HEK293 (cell line): ENCODE results near the gene PRDM11.

Experiments
- CTCF ChIA-PET: fragments of 350-600 bp; formaldehyde crosslinking; extraction: SDS; loops from one replicate; lab custom pipeline; 2021; ENCODE audit warnings: antibody characterized with exemption; lab: Yijun Ruan, JAX
- POLR2A ChIA-PET: fragments of 300-600 bp; formaldehyde crosslinking; extraction: SDS; loops from one replicate; lab custom pipeline; 2020; ENCODE audit warnings: antibody characterized with exemption, inconsistent platforms; lab: Yijun Ruan, JAX
- H3K27ac ChIP-seq: fragments of 200-500 bp; sonication (Bioruptor generic); 2 replicates; pipeline ENCODE4 v1.5.1; 2014; ENCODE audit warnings: low read depth, low read length, control low read depth, inconsistent platforms; ENCODE audit errors: extremely low read depth
- H3K36me3 ChIP-seq, 2 experiments: fragments of 200-500 bp in 1 of 2; sonication (Bioruptor generic) in 1 of 2; 1 replicate in 1 of 2; 2 replicates in 1 of 2; pipeline ENCODE4 v1.5.1; 2014 to 2017; ENCODE audit warnings: inconsistent platforms in 2 of 2, low read length in 2 of 2; ENCODE audit not compliant: control insufficient read depth in 2 of 2, insufficient read depth in 1 of 2
- H3K4me1 ChIP-seq: fragments of 200-500 bp; sonication (Bioruptor generic); 2 replicates; pipeline ENCODE4 v1.5.1; 2014; ENCODE audit warnings: mild to moderate bottlenecking, low read length, inconsistent platforms; ENCODE audit not compliant: control insufficient read depth, insufficient read depth
- H3K4me3 ChIP-seq: 2 replicates; pipeline ENCODE4 v1.5.1; 2011; ENCODE audit warnings: low read depth, mild to moderate bottlenecking, control low read depth, low read length, moderate library complexity
- H3K9me3 ChIP-seq: fragments of 200-500 bp; sonication (Bioruptor generic); 2 replicates; pipeline ENCODE4 v1.5.1; 2014; ENCODE audit warnings: low read depth, low read length, inconsistent platforms; ENCODE audit not compliant: control insufficient read depth, insufficient read depth
- BCL11A ChIP-seq: fragments of 450-650 bp; formaldehyde crosslinking; IDR thresholded peaks from 2 replicates; pipeline ENCODE4 v1.5.1; 2016; ENCODE audit warnings: low read depth, missing biosample characterization, missing genetic modification characterization
- CTCF ChIP-seq: fragments of 450-650 bp; formaldehyde crosslinking; IDR thresholded peaks from 2 replicates; pipeline ENCODE4 v1.5.1; 2016; ENCODE audit warnings: missing biosample characterization, missing genetic modification characterization
- GLIS1 ChIP-seq: fragments of 450-650 bp; formaldehyde crosslinking; IDR thresholded peaks from 2 replicates; pipeline ENCODE4 v1.5.1; 2016; ENCODE audit warnings: missing biosample characterization, missing genetic modification characterization
- HOXD13 ChIP-seq: sonication (generic); formaldehyde crosslinking; IDR thresholded peaks from 2 replicates; pipeline ENCODE4 v1.8.0; 2022; ENCODE audit warnings: missing genetic modification reagents, borderline replicate concordance
- KLF16 ChIP-seq: fragments of 450-650 bp; formaldehyde crosslinking; IDR thresholded peaks from 2 replicates; pipeline ENCODE4 v1.5.1; 2017; ENCODE audit warnings: missing biosample characterization, missing genetic modification characterization
- PATZ1 ChIP-seq: fragments of 450-650 bp; formaldehyde crosslinking; IDR thresholded peaks from 2 replicates; pipeline ENCODE4 v1.5.1; 2016; ENCODE audit warnings: missing biosample characterization, missing genetic modification characterization
- SCRT2 ChIP-seq: fragments of 450-650 bp; formaldehyde crosslinking; IDR thresholded peaks from 2 replicates; pipeline ENCODE4 v1.5.1; 2016; ENCODE audit warnings: missing biosample characterization, missing genetic modification characterization
- WT1 ChIP-seq: fragments of 450-650 bp; formaldehyde crosslinking; IDR thresholded peaks from 2 replicates; pipeline ENCODE4 v1.5.1; 2016; ENCODE audit warnings: missing biosample characterization, missing genetic modification characterization
- YY1 ChIP-seq: fragments of 450-650 bp; formaldehyde crosslinking; IDR thresholded peaks from 2 replicates; pipeline ENCODE4 v1.5.1; 2018; ENCODE audit warnings: missing biosample characterization, missing genetic modification characterization
- ZEB2 ChIP-seq: fragments of 450-650 bp; formaldehyde crosslinking; IDR thresholded peaks from 2 replicates; pipeline ENCODE4 v1.5.1; 2016; ENCODE audit warnings: missing biosample characterization, missing genetic modification characterization
- ZFHX2 ChIP-seq: fragments of 450-650 bp; formaldehyde crosslinking; conservative IDR thresholded peaks from 2 replicates; pipeline ENCODE4 v1.5.1; 2016; ENCODE audit warnings: missing biosample characterization, missing genetic modification characterization
- ZFP3 ChIP-seq: fragments of 450-650 bp; formaldehyde crosslinking; IDR thresholded peaks from 2 replicates; pipeline ENCODE4 v1.5.1; 2016; ENCODE audit warnings: low read depth, missing biosample characterization, missing genetic modification characterization
- ZNF223 ChIP-seq: fragments of 450-650 bp; formaldehyde crosslinking; IDR thresholded peaks from 2 replicates; pipeline ENCODE4 v1.5.1; 2016; ENCODE audit warnings: missing biosample characterization, missing genetic modification characterization
- ZNF366 ChIP-seq: fragments of 450-650 bp; formaldehyde crosslinking; conservative IDR thresholded peaks from 2 replicates; pipeline ENCODE4 v1.5.1; 2016; ENCODE audit warnings: missing biosample characterization, missing genetic modification characterization
- ZNF37A ChIP-seq: fragments of 450-650 bp; IDR thresholded peaks from 2 replicates; pipeline ENCODE4 v1.5.1; 2018; ENCODE audit warnings: missing biosample characterization, missing genetic modification characterization
- ZNF404 ChIP-seq: fragments of 450-650 bp; formaldehyde crosslinking; IDR thresholded peaks from 2 replicates; pipeline ENCODE4 v1.5.1; 2017; ENCODE audit warnings: missing biosample characterization, missing genetic modification characterization
- ZNF449 ChIP-seq: fragments of 450-650 bp; formaldehyde crosslinking; IDR thresholded peaks from 2 replicates; pipeline ENCODE4 v1.5.1; 2017; ENCODE audit warnings: missing biosample characterization, mild to moderate bottlenecking, missing genetic modification characterization, moderate library complexity
- ZNF513 ChIP-seq: fragments of 450-650 bp; IDR thresholded peaks from 2 replicates; pipeline ENCODE4 v1.5.1; 2018; ENCODE audit warnings: missing biosample characterization, missing genetic modification characterization
- ZNF558 ChIP-seq: fragments of 450-650 bp; formaldehyde crosslinking; IDR thresholded peaks from 2 replicates; pipeline ENCODE4 v1.5.1; 2016; ENCODE audit warnings: missing biosample characterization, missing genetic modification characterization
- ZNF561 ChIP-seq: fragments of 450-650 bp; IDR thresholded peaks from 2 replicates; pipeline ENCODE4 v1.5.1; 2018; ENCODE audit warnings: missing biosample characterization, missing genetic modification characterization, borderline replicate concordance
- ZNF626 ChIP-seq: fragments of 450-650 bp; sonication (Bioruptor Pico); formaldehyde crosslinking; IDR thresholded peaks from 2 replicates; pipeline ENCODE4 v1.5.1; 2018; ENCODE audit warnings: missing biosample characterization, missing genetic modification characterization, inconsistent platforms
- ZNF654 ChIP-seq: fragments of 450-650 bp; formaldehyde crosslinking; IDR thresholded peaks from 2 replicates; pipeline ENCODE4 v1.5.1; 2016; ENCODE audit warnings: low read depth, missing biosample characterization, missing genetic modification characterization
- ZNF768 ChIP-seq: fragments of 450-650 bp; formaldehyde crosslinking; IDR thresholded peaks from 2 replicates; pipeline ENCODE4 v1.5.1; 2018; ENCODE audit warnings: missing biosample characterization, mild to moderate bottlenecking, missing genetic modification characterization
- ZSCAN5A ChIP-seq: fragments of 450-650 bp; formaldehyde crosslinking; IDR thresholded peaks from 2 replicates; pipeline ENCODE4 v1.5.1; 2016; ENCODE audit warnings: missing biosample characterization, missing genetic modification characterization
- ZXDB ChIP-seq: fragments of 450-650 bp; formaldehyde crosslinking; IDR thresholded peaks from 2 replicates; pipeline ENCODE4 v1.5.1; 2016; ENCODE audit warnings: missing biosample characterization, missing genetic modification characterization

The PRDM11 gene

GRCh38 chr11:45102361-45102809 lies 44.1 kb upstream of the PRDM11 start:
- Histone ChIP-seq H3K9me3 (no peaks in the 10 kb centered on the region), H3K27ac (no peak overlapping the region)
- CTCF ChIA-PET = interaction anchor here (0.7 to 20.2 kb wide), 24 partner anchors 7 to 570 kb away, joined by 3 to 847 read pairs (median 6); no protein-coding TSS in a partner anchor
- TF ChIP-seq WT1 (no peak), KLF16 (no peak), ZXDB (tag by site-specific recombination) (no peak), ZNF626 (tag by site-specific recombination) (no peak), SCRT2 (no peak), ZNF561 (tag by site-specific recombination) (no peak), ZNF223 (tag by site-specific recombination) (no peak), ZNF404 (no peak), HOXD13 (CRISPR knock-in tag) (no peak), ZFP3 (tag by site-specific recombination) (no peak), ZNF558 (tag by site-specific recombination) (no peak), ZSCAN5A (tag by site-specific recombination) (no peak), ZEB2 (tag by site-specific recombination) (no peak), BCL11A (tag by site-specific recombination) (no peak), ZNF37A (no peak)
- TF ChIP-seq, all 188 proteins: peak for 0
- no peaks in the 10 kb centered on the region for H3K36me3 ChIP-seq
- no peak overlapping the region for H3K4me3 ChIP-seq
- POLR2A ChIA-PET = interaction anchor here (2.8 kb wide), 1 partner anchor 166 kb away, joined by 10 read pairs; no protein-coding TSS in a partner anchor
- H3K4me1 ChIP-seq = no peaks in the 10 kb centered on the region

GRCh38 chr11:45102810-45103621 lies 43.4 kb upstream of the PRDM11 start:
- peak; percentile 94 for TF ChIP-seq ZNF513 (tag by site-specific recombination)
- TF ChIP-seq ZNF449 = peak; percentile 86; the same call in 1 of the 2 replicates
- peak; percentile 89 for TF ChIP-seq ZNF654 (tag by site-specific recombination)
- no peak for TF ChIP-seq ZNF768
- peak; percentile 62 for TF ChIP-seq CTCF (tag by site-specific recombination)
- peak; percentile 48; the same call in 1 of the 2 replicates for TF ChIP-seq ZNF366 (tag by site-specific recombination)
- TF ChIP-seq YY1 (tag by site-specific recombination) = no peak
- peak; percentile 70 for TF ChIP-seq ZFHX2 (tag by site-specific recombination)
- no peak for TF ChIP-seq PATZ1 (tag by site-specific recombination)
- 0 out of 2 replicates have a peak, but pooled peaks have one; percentile 10 for TF ChIP-seq GLIS1 (tag by site-specific recombination)

More at GRCh38 chr11:45102810-45103621, 43.4 kb upstream of the PRDM11 start:
- Histone ChIP-seq H3K36me3 (no peaks in the 10 kb centered on the region), H3K9me3 (no peaks in the 10 kb centered on the region), H3K4me3 (no peak overlapping the region), H3K4me1 (no peaks in the 10 kb centered on the region), H3K27ac (no peak overlapping the region)
- CTCF ChIA-PET = interaction anchor here (0.6 to 20.2 kb wide), 51 partner anchors 8 to 1499 kb away, joined by 3 to 847 read pairs (median 4); partner anchors contain the start of gene TP53I11
- POLR2A ChIA-PET = interaction anchor here (2.8 kb wide), 1 partner anchor 167 kb away, joined by 10 read pairs; no protein-coding TSS in a partner anchor
